ENCODE measurements around the gene PLOD1.
"Not testable (repeated sequence)": the region's sequence is repeated elsewhere in the genome, so short reads cannot be mapped to it uniquely, and the experiment has no call there.

Gene PLOD1

GRCh38 chr1:12008355-12008754, 73.8 kb downstream of the PLOD1 start:
- DNase-seq = not testable (repeated sequence)

GRCh38 chr1:12009318-12009947, 74.9 kb downstream of the PLOD1 start:
- DNase-seq = no peak

GRCh38 chr1:12010746-12011570, 76.4 kb downstream of the PLOD1 start:
- DNase-seq = no peak

- no peak for DNase-seq
Observed at GRCh38 chr1:12011998-12012397, 77.5 kb downstream of the PLOD1 start.

GRCh38 chr1:12012560-12013316, 78.2 kb downstream of the PLOD1 start:
- no peak for DNase-seq

GRCh38 chr1:12014141-12014991, 79.8 kb downstream of the PLOD1 start:
- no peak for DNase-seq

GRCh38 chr1:12015001-12015491, 80.5 kb downstream of the PLOD1 start:
- no peak for DNase-seq

- no peak for DNase-seq
Observed at GRCh38 chr1:12015499-12015898, 81.0 kb downstream of the PLOD1 start.

GRCh38 chr1:12016182-12016581, 81.7 kb downstream of the PLOD1 start:
- no peak for DNase-seq

- no peak for DNase-seq
Observed at GRCh38 chr1:12019858-12020509, 85.5 kb downstream of the PLOD1 start.

- no peak for DNase-seq
Observed at GRCh38 chr1:12021616-12022015, 87.1 kb downstream of the PLOD1 start.

GRCh38 chr1:12022036-12022435, 87.5 kb downstream of the PLOD1 start:
- DNase-seq = no peak

Measured in NCI-H774 (cell line).